GM18499 (cell line): ENCODE measurements around the gene UBE2D1.
A peak's percentile ranks its signal among the peaks of the same experiment; 100 is the strongest.

ENCODE experiments used
- ATAC-seq: cut with Tn5 transposase; IDR thresholded peaks from one replicate; pipeline ENCODE4 v1.9.1; 2021; ENCODE audit warnings: moderate number of reproducible peaks; ENCODE audit not compliant: insufficient read depth, unreplicated experiment

Gene UBE2D1

GRCh38 chr10:58334817-58335305 lies at the start of gene UBE2D1:
TSS of gene UBE2D1 (plus strand) at chr10:58335006. CDS start at chr10:58335202, 196 bp downstream.
- peak; percentile 88 for ATAC-seq

- peak; percentile 86 for ATAC-seq
These were observed 43.1 kb upstream of the UBE2D1 start for GRCh38 chr10:58291538-58292174.

GRCh38 chr10:58293989-58294388 lies 40.8 kb upstream of the UBE2D1 start:
- ATAC-seq, result no peak

- ATAC-seq, result peak; percentile 77
These were observed 35.2 kb upstream of the UBE2D1 start for GRCh38 chr10:58299580-58299979.

- ATAC-seq, result no peak
These were observed 34.1 kb upstream of the UBE2D1 start for GRCh38 chr10:58300676-58301075.

GRCh38 chr10:58302254-58302653 lies 32.6 kb upstream of the UBE2D1 start:
- ATAC-seq, result no peak

- no peak for ATAC-seq
These were observed 30.6 kb upstream of the UBE2D1 start for GRCh38 chr10:58304099-58304633.

- no peak for ATAC-seq
These were observed 29.0 kb upstream of the UBE2D1 start for GRCh38 chr10:58305821-58306220.

- no peak for ATAC-seq
These were observed 27.1 kb upstream of the UBE2D1 start for GRCh38 chr10:58307676-58308075.

GRCh38 chr10:58311026-58311425 lies 23.8 kb upstream of the UBE2D1 start:
- no peak for ATAC-seq

GRCh38 chr10:58316874-58317273 lies 17.9 kb upstream of the UBE2D1 start:
- ATAC-seq, result no peak

- no peak for ATAC-seq
These were observed 16.5 kb upstream of the UBE2D1 start for GRCh38 chr10:58318346-58318745.

GRCh38 chr10:58319599-58319998 lies 15.2 kb upstream of the UBE2D1 start:
- ATAC-seq, result no peak

GRCh38 chr10:58320351-58321049 lies 14.3 kb upstream of the UBE2D1 start:
- no peak for ATAC-seq

GRCh38 chr10:58322072-58322834 lies 12.6 kb upstream of the UBE2D1 start:
- ATAC-seq, result peak; percentile 69

- no peak for ATAC-seq
These were observed 12.0 kb upstream of the UBE2D1 start for GRCh38 chr10:58322835-58323209.

GRCh38 chr10:58326967-58327381 lies 7.8 kb upstream of the UBE2D1 start:
- no peak for ATAC-seq

- ATAC-seq, result no peak
These were observed 6.6 kb upstream of the UBE2D1 start for GRCh38 chr10:58328233-58328632.

GRCh38 chr10:58330431-58330830 lies 4.4 kb upstream of the UBE2D1 start:
- no peak for ATAC-seq

- ATAC-seq, result no peak
These were observed 3.2 kb upstream of the UBE2D1 start for GRCh38 chr10:58331646-58332045.
